ELF-1 (cell line): ENCODE results near the gene LIN28B.
"Not testable (repeated sequence)": the region's sequence is repeated elsewhere in the genome, so short reads cannot be mapped to it uniquely, and the experiment has no call there.

ENCODE experiments used
- DNase-seq: peaks from one replicate; pipeline ENCODE4 v3.0.0-alpha.2; 2016; ENCODE audit warnings: low read depth, low spot score

Gene LIN28B

GRCh38 chr6:105013459-105013858 lies 56.6 kb downstream of the LIN28B start:
- DNase-seq: not testable (repeated sequence)

- DNase-seq: peak; percentile 26
Observed at GRCh38 chr6:105014448-105014847, 57.5 kb downstream of the LIN28B start.

GRCh38 chr6:105014954-105015353 lies 58.0 kb downstream of the LIN28B start:
- DNase-seq: no peak

GRCh38 chr6:105015482-105015881 lies 58.6 kb downstream of the LIN28B start:
- DNase-seq: no peak

GRCh38 chr6:105019285-105019684 lies 62.4 kb downstream of the LIN28B start:
- no peak for DNase-seq

- no peak for DNase-seq
Observed at GRCh38 chr6:105021399-105021798, 64.5 kb downstream of the LIN28B start.

- DNase-seq: peak; percentile 60
Observed at GRCh38 chr6:105022416-105022815, 65.5 kb downstream of the LIN28B start.

- DNase-seq: no peak
Observed at GRCh38 chr6:105024803-105025202, 67.9 kb downstream of the LIN28B start.

GRCh38 chr6:105028898-105029297 lies 72.0 kb downstream of the LIN28B start:
- no peak for DNase-seq

GRCh38 chr6:105029581-105029980 lies 72.7 kb downstream of the LIN28B start:
- DNase-seq: no peak

- no peak for DNase-seq
Observed at GRCh38 chr6:105034470-105034869, 77.6 kb downstream of the LIN28B start.

GRCh38 chr6:105035299-105035698 lies 78.4 kb downstream of the LIN28B start:
- DNase-seq: no peak

GRCh38 chr6:105036351-105036750 lies 79.4 kb downstream of the LIN28B start:
- no peak for DNase-seq

- peak; percentile 74 for DNase-seq
Observed at GRCh38 chr6:105038259-105038658, 81.4 kb downstream of the LIN28B start.

GRCh38 chr6:105041880-105042279 lies 85.0 kb downstream of the LIN28B start:
- no peak for DNase-seq

- no peak for DNase-seq
Observed at GRCh38 chr6:105042648-105043047, 85.7 kb downstream of the LIN28B start.

- no peak for DNase-seq
Observed at GRCh38 chr6:105043979-105044378, 87.1 kb downstream of the LIN28B start.

- DNase-seq: no peak
Observed at GRCh38 chr6:105045526-105045925, 88.6 kb downstream of the LIN28B start.

GRCh38 chr6:105051941-105052471 lies 95.1 kb downstream of the LIN28B start:
- no peak for DNase-seq

- DNase-seq: no peak
Observed at GRCh38 chr6:105056646-105057045, 99.7 kb downstream of the LIN28B start.

GRCh38 chr6:105057160-105057559 lies 100.3 kb downstream of the LIN28B start:
- no peak for DNase-seq

GRCh38 chr6:105058316-105058715 lies 101.4 kb downstream of the LIN28B start:
- DNase-seq: no peak

- DNase-seq: no peak
Observed at GRCh38 chr6:105058846-105059245, 101.9 kb downstream of the LIN28B start.

- DNase-seq: no peak
Observed at GRCh38 chr6:105066233-105066632, 109.3 kb downstream of the LIN28B start.
